HG03469 (cell line): ENCODE measurements around the gene FAXDC2.
A peak's percentile ranks its signal among the peaks of the same experiment; 100 is the strongest.
"Not testable (repeated sequence)": the region's sequence is repeated elsewhere in the genome, so short reads cannot be mapped to it uniquely, and the experiment has no call there.

Experiments used
- ATAC-seq: cut with Tn5 transposase; IDR thresholded peaks from one replicate; pipeline ENCODE4 v1.9.1; 2021; ENCODE audit warnings: mild to moderate bottlenecking, moderate library complexity, moderate number of reproducible peaks; ENCODE audit not compliant: unreplicated experiment

FAXDC2 gene

GRCh38 chr5:154832804-154833203 is 17.6 kb downstream of the FAXDC2 start:
- ATAC-seq = not testable (repeated sequence)

GRCh38 chr5:154831451-154831850 is 19.0 kb downstream of the FAXDC2 start:
- no peak for ATAC-seq

- no peak for ATAC-seq
These were observed 19.8 kb downstream of the FAXDC2 start for GRCh38 chr5:154830596-154830995.

- ATAC-seq = no peak
These were observed 20.2 kb downstream of the FAXDC2 start for GRCh38 chr5:154830219-154830595.

- ATAC-seq = no peak
These were observed 20.7 kb downstream of the FAXDC2 start for GRCh38 chr5:154829589-154830218.

DNA sequence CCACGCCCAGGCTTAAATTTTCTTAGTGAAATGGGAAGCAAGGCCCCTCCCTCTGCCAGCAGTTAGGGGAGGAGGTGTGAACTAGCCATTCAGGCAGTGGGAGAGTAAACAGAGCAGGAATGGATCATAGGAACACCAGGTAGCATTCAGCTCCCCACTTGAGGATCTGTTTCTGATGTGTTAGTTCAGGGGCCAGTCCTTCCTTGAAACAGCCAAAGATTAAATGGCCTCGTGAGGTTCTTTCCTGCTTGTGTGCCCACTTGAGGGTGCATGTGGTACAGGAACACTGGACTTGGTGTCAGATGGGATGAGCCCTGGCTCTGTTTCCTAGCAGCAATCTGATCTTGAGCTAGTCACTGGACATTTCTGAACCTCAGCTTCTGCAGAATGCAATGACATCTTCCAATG is 21.2 kb downstream of the FAXDC2 start:
- no peak for ATAC-seq

- ATAC-seq = no peak
These were observed 26.3 kb downstream of the FAXDC2 start for GRCh38 chr5:154824070-154824469.

- ATAC-seq = no peak
These were observed 26.8 kb downstream of the FAXDC2 start for GRCh38 chr5:154823605-154824004.

DNA sequence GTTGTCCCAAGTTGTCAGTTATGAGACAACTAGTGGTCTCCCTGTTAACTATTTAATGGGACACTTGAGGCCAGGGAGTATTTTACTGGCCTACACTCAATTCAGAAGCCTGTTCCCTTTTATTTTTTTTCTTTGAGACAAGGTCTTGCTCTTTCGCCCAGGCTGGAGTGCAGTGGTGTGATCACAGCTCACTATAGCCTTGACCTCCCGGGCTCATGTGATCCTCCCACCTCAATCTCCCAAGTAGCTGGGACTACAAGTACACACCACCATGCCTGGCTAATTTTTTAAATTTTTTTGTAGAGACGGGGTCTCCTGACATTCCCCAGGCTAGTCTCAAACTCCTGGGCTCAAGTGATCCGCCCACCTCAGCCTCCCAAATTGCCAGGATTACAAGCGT is 27.5 kb downstream of the FAXDC2 start:
- not testable (repeated sequence) for ATAC-seq

GRCh38 chr5:154820383-154820782 is 30.0 kb downstream of the FAXDC2 start:
- no peak for ATAC-seq

GRCh38 chr5:154819546-154819945 is 30.9 kb downstream of the FAXDC2 start:
- ATAC-seq = no peak

DNA sequence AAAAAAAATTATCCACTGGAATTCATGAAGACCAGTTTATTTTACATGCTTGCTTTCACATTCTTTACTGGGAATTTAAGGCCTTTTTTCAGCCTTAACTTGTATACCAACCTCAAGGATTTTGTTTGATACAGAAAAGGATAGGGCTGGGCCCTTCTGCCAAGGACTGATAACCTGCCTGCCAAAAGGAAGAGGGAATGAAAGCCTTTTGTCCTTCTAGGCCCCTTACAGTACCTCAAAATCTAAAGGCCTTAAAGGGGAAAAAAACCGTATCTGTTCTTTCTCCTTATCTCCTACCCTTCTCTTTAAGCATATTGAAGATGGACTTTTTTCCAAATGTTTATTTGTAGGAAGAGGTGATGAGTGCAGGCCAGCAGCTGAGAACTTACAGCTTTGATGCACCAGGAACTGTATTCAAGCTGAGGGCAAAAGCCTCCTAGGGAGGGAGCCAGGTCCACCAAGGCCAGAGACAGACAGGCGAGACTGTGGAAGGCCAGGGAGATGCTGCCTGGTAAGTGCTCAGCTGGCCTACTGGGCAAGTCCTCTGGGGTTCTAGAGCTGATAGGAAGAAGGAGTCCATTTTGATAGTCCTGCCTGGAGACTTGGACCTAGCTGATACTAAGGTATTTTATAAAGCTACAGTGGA is 31.8 kb downstream of the FAXDC2 start:
- no peak for ATAC-seq

- ATAC-seq = no peak
These were observed 32.6 kb downstream of the FAXDC2 start for GRCh38 chr5:154817815-154818214.

- ATAC-seq = no peak
These were observed 33.4 kb downstream of the FAXDC2 start for GRCh38 chr5:154816891-154817492.

- ATAC-seq = no peak
These were observed 34.6 kb downstream of the FAXDC2 start for GRCh38 chr5:154815684-154816247.

DNA sequence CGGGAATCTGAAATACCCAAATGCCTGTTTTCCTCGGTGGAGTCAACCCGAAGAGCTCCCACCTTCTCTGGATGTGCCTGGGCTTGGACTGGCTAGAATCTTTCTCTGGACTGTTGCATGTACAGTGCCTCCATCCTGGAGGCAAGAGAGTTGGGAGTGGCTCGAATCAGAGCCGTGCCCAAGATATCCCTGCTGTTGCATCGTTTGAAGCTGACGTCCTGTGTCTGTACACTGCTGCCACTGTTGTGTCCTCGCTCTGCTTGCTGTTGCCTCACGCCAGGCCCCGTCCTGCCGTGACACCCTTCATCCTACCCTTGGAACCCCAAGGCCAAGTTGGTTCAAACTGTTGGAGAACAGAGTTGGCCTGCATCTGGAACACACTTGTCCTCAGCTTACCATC is 35.4 kb downstream of the FAXDC2 start:
- no peak for ATAC-seq

DNA sequence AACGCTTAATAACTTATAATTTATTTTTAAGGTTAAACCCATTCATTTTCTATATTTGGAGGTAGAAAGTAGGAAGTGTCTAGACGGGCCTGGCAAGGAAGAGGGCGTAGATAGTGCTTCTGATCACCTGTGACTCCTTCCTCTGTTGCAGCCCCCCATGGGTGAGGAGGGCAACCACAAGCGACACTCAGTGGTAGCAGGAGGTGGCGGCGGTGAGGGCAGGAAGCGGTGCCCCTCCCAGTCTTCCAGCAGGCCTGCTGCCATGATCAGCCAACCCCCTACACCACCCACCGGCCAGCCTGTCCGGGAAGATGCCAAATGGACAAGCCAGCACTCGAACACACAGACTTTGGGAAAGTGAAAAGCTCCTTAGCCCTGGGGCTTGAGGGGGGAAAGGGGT is 36.7 kb downstream of the FAXDC2 start:
- ATAC-seq = no peak

- ATAC-seq = no peak
These were observed 37.2 kb downstream of the FAXDC2 start for GRCh38 chr5:154813158-154813557.

DNA sequence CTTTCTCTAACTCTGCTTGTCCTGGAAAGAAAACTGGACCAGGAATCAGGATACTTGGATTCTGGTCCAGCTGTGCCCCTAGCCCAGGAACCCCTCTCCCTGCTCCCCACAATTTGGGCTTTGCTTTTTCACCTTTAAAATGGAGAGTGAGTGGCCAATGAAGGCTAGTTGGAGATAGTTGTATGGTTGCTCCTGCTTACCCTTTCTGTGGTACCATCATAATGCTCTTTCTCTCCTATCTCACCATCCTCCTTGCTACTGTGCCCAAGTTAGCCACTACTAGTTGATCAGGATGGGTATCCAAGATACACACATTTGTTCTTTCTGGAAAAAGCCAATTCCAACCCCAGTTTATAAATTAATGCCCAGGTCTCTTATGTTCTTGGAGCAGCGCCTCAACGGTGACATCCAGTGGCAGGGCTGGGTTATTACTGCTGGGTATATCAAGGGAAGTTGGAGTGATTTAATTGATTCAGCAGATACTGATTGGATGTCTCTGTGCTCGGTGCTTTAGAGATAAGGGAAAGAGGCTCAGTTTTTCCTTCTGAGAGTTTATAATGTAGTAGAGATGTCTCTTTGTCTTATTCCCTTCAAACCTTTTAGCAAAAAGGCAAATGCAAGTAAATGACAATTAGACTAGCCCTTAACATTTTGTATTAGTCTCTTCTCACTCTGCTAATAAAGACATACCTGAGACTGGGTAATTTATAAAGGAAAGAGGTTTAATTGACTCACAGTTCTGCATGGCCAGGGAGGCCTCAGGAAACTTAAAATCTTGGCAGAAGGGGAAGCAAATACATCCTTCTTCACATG is 38.5 kb downstream of the FAXDC2 start:
- peak; percentile 71 for ATAC-seq

DNA sequence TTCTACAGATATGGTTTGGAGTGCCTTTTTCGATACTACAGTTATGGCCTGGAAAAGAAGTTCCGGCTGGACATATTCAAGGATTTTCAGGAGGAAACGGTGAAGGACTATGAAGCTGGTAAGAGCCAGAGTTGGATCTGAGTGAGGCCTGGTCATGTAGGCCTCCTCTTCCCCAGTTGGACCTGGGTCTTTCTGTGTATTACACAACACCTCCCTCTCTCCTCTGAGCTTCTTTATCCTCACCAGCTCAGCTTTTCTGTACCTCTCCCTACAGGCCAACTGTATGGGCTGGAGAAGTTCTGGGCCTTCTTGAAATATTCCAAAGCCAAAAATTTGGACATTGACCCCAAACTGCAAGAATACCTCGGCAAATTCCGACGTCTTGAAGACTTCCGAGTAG is 39.2 kb downstream of the FAXDC2 start:
- ATAC-seq = no peak

GRCh38 chr5:154806176-154806575 is 44.2 kb downstream of the FAXDC2 start:
- no peak for ATAC-seq
